Keratinocyte (primary cell): ENCODE measurements around the gene GRK1. TPM values are rescaled to one million over a fixed set of nuclear protein-coding genes. Genes with fewer than 3 reads are reported as not detected.
A peak's percentile ranks its signal among the peaks of the same experiment; 100 is the strongest.

Experiments used
- DNase-seq: peaks from one replicate; pipeline ENCODE4 v3.0.0-alpha.2; 2011; ENCODE audit warnings: low read depth, missing footprints, low spot score
- FAIRE-seq: peaks from 2 replicates; lab custom pipeline; 2011; peaks lifted over from hg19 to GRCh38; lab: Jason Lieb, UNC
- H2AFZ ChIP-seq: 2 replicates; pipeline ENCODE4 v1.6.0; 2012; ENCODE audit warnings: low read length, control low read depth, inconsistent platforms; ENCODE audit not compliant: control insufficient read depth
- H3K27ac ChIP-seq: 2 replicates; pipeline ENCODE4 v1.5.1; 2011; ENCODE audit warnings: low read length; ENCODE audit not compliant: control insufficient read depth, insufficient read depth
- H3K27me3 ChIP-seq: 3 replicates; pipeline ENCODE4 v1.6.0; 2011; ENCODE audit warnings: low read length; ENCODE audit not compliant: control insufficient read depth, insufficient read depth; ENCODE audit errors: extremely low read depth
- H3K36me3 ChIP-seq, 2 experiments: 2 replicates in 1 of 2; 3 replicates in 1 of 2; pipeline ENCODE4 v1.5.1; 2011; ENCODE audit warnings: low read length in 2 of 2, mild to moderate bottlenecking in 1 of 2; ENCODE audit not compliant: control insufficient read depth in 2 of 2, insufficient read depth in 2 of 2; ENCODE audit errors: extremely low read depth in 1 of 2
- H3K4me1 ChIP-seq: 3 replicates; pipeline ENCODE4 v1.5.1; 2011; ENCODE audit warnings: low read length; ENCODE audit not compliant: control insufficient read depth, insufficient read depth; ENCODE audit errors: extremely low read depth
- H3K4me2 ChIP-seq: 3 replicates; pipeline ENCODE4 v1.6.0; 2011; ENCODE audit warnings: low read depth, low read length; ENCODE audit not compliant: control insufficient read depth, insufficient read depth; ENCODE audit errors: extremely low read depth
- H3K4me3 ChIP-seq, 3 experiments: fragments of 200-600 bp in 1 of 3; sonication (generic) in 1 of 3; 2 replicates in 2 of 3; 3 replicates in 1 of 3; pipeline ENCODE4 v1.5.1; 2011 to 2016; ENCODE audit warnings: low read length in 3 of 3, mild to moderate bottlenecking in 3 of 3, control low read depth in 2 of 3, inconsistent platforms in 1 of 3, low read depth in 1 of 3, mixed read lengths in 1 of 3, mixed run types in 1 of 3, moderate library complexity in 1 of 3; ENCODE audit not compliant: control insufficient read depth in 2 of 3, insufficient read depth in 2 of 3; ENCODE audit errors: extremely low read depth in 1 of 3
- H3K79me2 ChIP-seq: 2 replicates; pipeline ENCODE4 v1.6.0; 2012; ENCODE audit warnings: low read length; ENCODE audit not compliant: control insufficient read depth, insufficient read depth
- H3K9ac ChIP-seq: 3 replicates; pipeline ENCODE4 v1.6.0; 2011; ENCODE audit warnings: low read length; ENCODE audit not compliant: control insufficient read depth, insufficient read depth; ENCODE audit errors: extremely low read depth
- H3K9me1 ChIP-seq: 3 replicates; pipeline ENCODE4 v1.6.0; 2011; ENCODE audit warnings: low read length; ENCODE audit not compliant: control insufficient read depth, insufficient read depth; ENCODE audit errors: extremely low read depth
- H3K9me3 ChIP-seq: 2 replicates; pipeline ENCODE4 v1.5.1; 2012; ENCODE audit warnings: low read depth, low read length; ENCODE audit not compliant: control insufficient read depth
- H4K20me1 ChIP-seq: 3 replicates; pipeline ENCODE4 v1.6.0; 2011; ENCODE audit warnings: low read length; ENCODE audit not compliant: control insufficient read depth, insufficient read depth; ENCODE audit errors: extremely low read depth
- EZH2 ChIP-seq: IDR thresholded peaks from one replicate; pipeline ENCODE4 v1.6.1; 2012; ENCODE audit warnings: inconsistent platforms, mild to moderate bottlenecking, low read length, moderate library complexity
- dilution Hi-C: fragments of 300-500 bp; cut with MboI; formaldehyde crosslinking; loops from one replicate; pipeline ENCODE4 v1.7.0; 2020; ENCODE audit warnings: low sequenced_read_pairs; ENCODE audit not compliant: extremely low pct_ligation_motif_present
- polyA plus RNA-seq, 5 experiments: library from polyadenylated mRNA; depleted of rRNA in 3 of 5; stranded (reverse) in 3 of 5; stranded (forward) in 1 of 5; unstranded in 1 of 5; fragments of >200 nt; gene quantifications; 1 replicate in 1 of 5; 2 replicates in 3 of 5; 3 replicates in 1 of 5; pipeline versions ENCODE4 v1.2.1 to v1.2.3, GENCODE V29; 2011 to 2012; ENCODE audit warnings: missing spikeins in 2 of 5, low read depth in 1 of 5, low replicate concordance in 1 of 5
- TF ChIP-seq, protein P1 (sequence below), 3 experiments: IDR thresholded peaks in 1 of 3; conservative IDR thresholded peaks in 1 of 3; optimal IDR thresholded peaks in 1 of 3; 2 replicates in 2 of 3; 3 replicates in 1 of 3; pipeline versions ENCODE3 to v1.5.1; 2011; ENCODE audit warnings: low read length in 3 of 3, mild to moderate bottlenecking in 3 of 3, moderate library complexity in 2 of 3, control low read depth in 1 of 3, inconsistent platforms in 1 of 3; ENCODE audit not compliant: insufficient read depth in 2 of 3; ENCODE audit errors: extremely low read depth in 1 of 3

Gene GRK1
- polyA plus RNA-seq, 1 donor (not counting 4 experiments of a cell fraction or from before 2014, with no cell fraction given) = not detected

DNA sequence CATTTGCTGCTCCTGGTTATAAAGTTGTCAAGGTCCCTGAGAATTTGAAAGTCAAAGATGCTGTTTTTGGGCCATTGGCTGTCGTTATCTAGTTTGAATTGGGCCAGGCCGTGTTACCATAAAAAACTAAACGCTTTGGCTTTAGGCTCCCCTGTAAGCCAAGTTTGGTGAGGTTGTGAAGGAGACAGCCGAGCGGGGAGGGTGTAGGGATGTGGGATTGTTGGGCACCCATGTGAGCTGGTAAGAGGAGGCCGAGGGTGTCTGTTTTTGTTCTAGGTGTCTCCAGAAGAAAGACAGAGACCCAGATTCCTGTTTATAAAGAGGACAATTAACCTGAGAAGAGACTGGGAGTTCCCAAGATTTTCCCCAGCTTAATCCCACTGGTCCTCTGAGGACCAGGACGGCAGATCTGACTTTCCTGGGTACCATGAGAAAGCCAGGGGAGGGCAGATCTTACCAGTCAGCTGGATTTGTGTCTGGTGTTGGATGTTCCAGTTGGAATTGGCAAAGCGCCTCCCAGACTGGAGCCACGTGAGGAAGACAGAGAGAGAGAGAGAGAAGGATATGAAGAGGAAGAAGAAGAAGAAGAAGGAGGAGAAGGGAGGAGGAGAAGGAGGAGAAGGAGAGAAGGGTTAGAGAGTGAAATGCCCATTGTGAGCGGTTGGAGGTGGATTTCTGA lies 117.1 kb downstream of the GRK1 start:
- Histone ChIP-seq H3K27me3 (peaks cover 13% of the 10 kb centered on the region), H3K79me2 (no peaks in the 10 kb centered on the region), H3K9ac (no peak overlapping the region), H3K9me1 (no peaks in the 10 kb centered on the region), H2AFZ (no peak overlapping the region), H3K36me3 (no peaks in the 10 kb centered on the region), H3K9me3 (peaks cover 5% of the 10 kb centered on the region), H3K4me3 (no peak overlapping the region), H3K27ac (no peak overlapping the region), H4K20me1 (no peaks in the 10 kb centered on the region), H3K4me1 (peaks cover 28% of the 10 kb centered on the region), H3K4me2 (peak overlapping the region; percentile 41)
- no peak for TF ChIP-seq EZH2
- TF ChIP-seq, protein P1, sequence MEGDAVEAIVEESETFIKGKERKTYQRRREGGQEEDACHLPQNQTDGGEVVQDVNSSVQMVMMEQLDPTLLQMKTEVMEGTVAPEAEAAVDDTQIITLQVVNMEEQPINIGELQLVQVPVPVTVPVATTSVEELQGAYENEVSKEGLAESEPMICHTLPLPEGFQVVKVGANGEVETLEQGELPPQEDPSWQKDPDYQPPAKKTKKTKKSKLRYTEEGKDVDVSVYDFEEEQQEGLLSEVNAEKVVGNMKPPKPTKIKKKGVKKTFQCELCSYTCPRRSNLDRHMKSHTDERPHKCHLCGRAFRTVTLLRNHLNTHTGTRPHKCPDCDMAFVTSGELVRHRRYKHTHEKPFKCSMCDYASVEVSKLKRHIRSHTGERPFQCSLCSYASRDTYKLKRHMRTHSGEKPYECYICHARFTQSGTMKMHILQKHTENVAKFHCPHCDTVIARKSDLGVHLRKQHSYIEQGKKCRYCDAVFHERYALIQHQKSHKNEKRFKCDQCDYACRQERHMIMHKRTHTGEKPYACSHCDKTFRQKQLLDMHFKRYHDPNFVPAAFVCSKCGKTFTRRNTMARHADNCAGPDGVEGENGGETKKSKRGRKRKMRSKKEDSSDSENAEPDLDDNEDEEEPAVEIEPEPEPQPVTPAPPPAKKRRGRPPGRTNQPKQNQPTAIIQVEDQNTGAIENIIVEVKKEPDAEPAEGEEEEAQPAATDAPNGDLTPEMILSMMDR (optimal IDR thresholded peaks at IDR 0.05 in 1 of 3, IDR thresholded peaks at IDR 0.05 in 1 of 3, conservative IDR thresholded peaks at IDR 0.05 in 1 of 3; ENCODE audit: extremely low read depth in 1 of 3, insufficient read depth in 2 of 3, low read length in 3 of 3) = no peak
- peak; percentile 53 for FAIRE-seq
- dilution Hi-C loops = no loop called here
- no peak for DNase-seq

DNA sequence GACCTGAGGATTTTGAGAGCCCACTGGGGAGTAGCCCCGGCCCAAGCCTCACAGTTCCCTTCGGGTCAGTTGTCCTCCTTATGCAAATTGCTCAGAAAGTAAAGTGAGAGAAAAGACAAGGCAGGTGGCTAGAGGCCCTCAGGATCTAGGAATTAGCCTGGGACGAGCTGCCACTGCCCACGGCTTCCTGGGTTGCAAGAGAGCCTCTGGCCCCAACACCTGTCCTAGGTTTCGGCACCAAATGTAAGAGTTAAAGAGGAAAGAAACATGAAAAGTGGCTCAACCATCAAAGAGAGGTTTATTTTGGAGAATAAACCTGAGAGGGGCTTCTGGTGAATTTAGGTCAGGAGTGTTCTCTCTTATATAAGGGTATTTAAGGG lies 117.6 kb downstream of the GRK1 start:
- Histone ChIP-seq H2AFZ (no peak overlapping the region), H3K36me3 (no peaks in the 10 kb centered on the region), H4K20me1 (no peaks in the 10 kb centered on the region), H3K9me1 (no peaks in the 10 kb centered on the region), H3K27me3 (peaks cover 18% of the 10 kb centered on the region), H3K9ac (no peak overlapping the region), H3K9me3 (peaks cover 5% of the 10 kb centered on the region), H3K4me3 (no peak overlapping the region), H3K4me2 (peak overlapping the region; percentile 41), H3K4me1 (peaks cover 28% of the 10 kb centered on the region), H3K79me2 (no peaks in the 10 kb centered on the region), H3K27ac (no peak overlapping the region)
- FAIRE-seq (no peak), DNase-seq (no peak)
- dilution Hi-C loops = no loop called here
- TF ChIP-seq, protein P1 (optimal IDR thresholded peaks at IDR 0.05 in 1 of 3, IDR thresholded peaks at IDR 0.05 in 1 of 3, conservative IDR thresholded peaks at IDR 0.05 in 1 of 3; ENCODE audit: extremely low read depth in 1 of 3, insufficient read depth in 2 of 3, low read length in 3 of 3) = no peak
- TF ChIP-seq EZH2 = no peak
